ENCODE data around the gene RAB11B.
A peak's percentile ranks its signal among the peaks of the same experiment; 100 is the strongest.

- TF ChIP-seq JUND (IDR thresholded peaks at IDR 0.05) (peak; percentile 23; the same call in 1 of the 2 replicates), RAD21 (IDR thresholded peaks at IDR 0.05; ENCODE audit: low read depth) (no peak), EGR1 (IDR thresholded peaks at IDR 0.05; ENCODE audit: low read depth) (no peak), POLR2A (IDR thresholded peaks at IDR 0.05; ENCODE audit: borderline replicate concordance, extremely low read depth, insufficient read depth, insufficient read length) (no peak), EZH2 (IDR thresholded peaks at IDR 0.05) (no peak), ELF1 (IDR thresholded peaks at IDR 0.05; ENCODE audit: borderline replicate concordance, low read depth) (no peak), FOSL1 (IDR thresholded peaks at IDR 0.05; ENCODE audit: low read depth) (no peak), SRF (IDR thresholded peaks at IDR 0.05; ENCODE audit: low read depth) (no peak), TCF7L2 (IDR thresholded peaks at IDR 0.05; ENCODE audit: borderline replicate concordance, extremely low read depth, insufficient read depth, insufficient read length) (no peak), POLR2AphosphoS5 (IDR thresholded peaks at IDR 0.05; ENCODE audit: low read depth, low read length) (peak; percentile 42; the same call in 1 of the 2 replicates), ATF3 (IDR thresholded peaks at IDR 0.05) (no peak), ZNF274 (IDR thresholded peaks at IDR 0.05; ENCODE audit: low read depth, low read length) (no peak), YY1 (IDR thresholded peaks at IDR 0.05; ENCODE audit: extremely low read depth, insufficient replicate concordance, low read depth, low read length) (no peak)
- TF ChIP-seq, protein P1, sequence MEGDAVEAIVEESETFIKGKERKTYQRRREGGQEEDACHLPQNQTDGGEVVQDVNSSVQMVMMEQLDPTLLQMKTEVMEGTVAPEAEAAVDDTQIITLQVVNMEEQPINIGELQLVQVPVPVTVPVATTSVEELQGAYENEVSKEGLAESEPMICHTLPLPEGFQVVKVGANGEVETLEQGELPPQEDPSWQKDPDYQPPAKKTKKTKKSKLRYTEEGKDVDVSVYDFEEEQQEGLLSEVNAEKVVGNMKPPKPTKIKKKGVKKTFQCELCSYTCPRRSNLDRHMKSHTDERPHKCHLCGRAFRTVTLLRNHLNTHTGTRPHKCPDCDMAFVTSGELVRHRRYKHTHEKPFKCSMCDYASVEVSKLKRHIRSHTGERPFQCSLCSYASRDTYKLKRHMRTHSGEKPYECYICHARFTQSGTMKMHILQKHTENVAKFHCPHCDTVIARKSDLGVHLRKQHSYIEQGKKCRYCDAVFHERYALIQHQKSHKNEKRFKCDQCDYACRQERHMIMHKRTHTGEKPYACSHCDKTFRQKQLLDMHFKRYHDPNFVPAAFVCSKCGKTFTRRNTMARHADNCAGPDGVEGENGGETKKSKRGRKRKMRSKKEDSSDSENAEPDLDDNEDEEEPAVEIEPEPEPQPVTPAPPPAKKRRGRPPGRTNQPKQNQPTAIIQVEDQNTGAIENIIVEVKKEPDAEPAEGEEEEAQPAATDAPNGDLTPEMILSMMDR (IDR thresholded peaks at IDR 0.05 in 2 of 3, conservative IDR thresholded peaks at IDR 0.05 in 1 of 3; ENCODE audit: borderline replicate concordance in 1 of 3, insufficient read depth in 1 of 3, low read depth in 2 of 3, low read length in 2 of 3): no peak
Measured at GRCh38 chr19:8367327-8368001, 22.7 kb upstream of the RAB11B start.
